CD4-positive, alpha-beta T cell treated with Interleukin-6 at 100 ng/mL for 8 hours (primary cell): ENCODE results near the gene LMF2.

ENCODE experiments used
- DNase-seq: peaks from one replicate; pipeline ENCODE4 v3.0.0-alpha.2; 2020; ENCODE audit warnings: mixed read lengths, low spot score

Gene LMF2

GRCh38 chr22:50461979-50462540 is 45.4 kb downstream of the LMF2 start:
- DNase-seq: no peak

DNA sequence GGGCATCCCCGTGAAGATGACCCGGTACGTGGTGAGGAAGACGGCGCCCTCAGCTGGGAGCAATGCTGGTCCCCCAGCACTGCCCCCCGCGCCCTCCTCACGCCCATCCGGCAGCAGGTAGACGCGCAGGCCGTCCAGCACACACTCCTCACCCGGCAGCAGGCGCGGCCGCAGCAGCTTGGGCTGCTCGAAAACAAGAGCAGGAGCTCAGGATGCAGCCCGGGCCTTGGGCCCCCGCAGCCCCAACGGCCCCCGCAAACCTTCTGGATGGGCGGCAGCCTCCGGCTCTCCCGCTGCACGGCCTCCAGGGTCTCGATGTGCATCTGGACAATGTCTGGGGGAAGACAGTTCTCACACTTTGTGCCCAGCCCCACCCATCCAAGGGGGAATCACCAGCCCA is 46.0 kb downstream of the LMF2 start:
- DNase-seq: no peak

- no peak for DNase-seq
These were observed 46.6 kb downstream of the LMF2 start for GRCh38 chr22:50460938-50461337.

- no peak for DNase-seq
These were observed 47.9 kb downstream of the LMF2 start for GRCh38 chr22:50459496-50460140.

DNA sequence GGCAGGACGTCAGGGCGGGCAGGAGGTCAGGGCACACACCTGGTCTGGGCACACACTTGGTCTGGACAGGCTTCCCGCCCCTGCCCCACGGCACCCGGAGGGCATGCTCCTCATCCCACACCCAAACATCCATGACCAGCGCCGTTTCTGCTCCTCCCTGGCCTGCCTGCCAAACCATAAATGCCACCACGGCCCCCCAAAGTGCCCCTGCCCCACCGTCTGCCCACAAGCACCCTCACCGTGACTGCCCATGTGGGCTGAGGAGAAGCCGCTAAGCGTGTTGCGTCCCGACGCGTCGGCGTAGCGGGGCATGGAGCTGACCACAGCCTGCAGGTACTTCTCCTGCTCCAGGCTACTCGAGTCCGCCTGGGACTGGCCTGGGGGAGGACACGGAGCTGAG is 48.5 kb downstream of the LMF2 start:
- no peak for DNase-seq

DNA sequence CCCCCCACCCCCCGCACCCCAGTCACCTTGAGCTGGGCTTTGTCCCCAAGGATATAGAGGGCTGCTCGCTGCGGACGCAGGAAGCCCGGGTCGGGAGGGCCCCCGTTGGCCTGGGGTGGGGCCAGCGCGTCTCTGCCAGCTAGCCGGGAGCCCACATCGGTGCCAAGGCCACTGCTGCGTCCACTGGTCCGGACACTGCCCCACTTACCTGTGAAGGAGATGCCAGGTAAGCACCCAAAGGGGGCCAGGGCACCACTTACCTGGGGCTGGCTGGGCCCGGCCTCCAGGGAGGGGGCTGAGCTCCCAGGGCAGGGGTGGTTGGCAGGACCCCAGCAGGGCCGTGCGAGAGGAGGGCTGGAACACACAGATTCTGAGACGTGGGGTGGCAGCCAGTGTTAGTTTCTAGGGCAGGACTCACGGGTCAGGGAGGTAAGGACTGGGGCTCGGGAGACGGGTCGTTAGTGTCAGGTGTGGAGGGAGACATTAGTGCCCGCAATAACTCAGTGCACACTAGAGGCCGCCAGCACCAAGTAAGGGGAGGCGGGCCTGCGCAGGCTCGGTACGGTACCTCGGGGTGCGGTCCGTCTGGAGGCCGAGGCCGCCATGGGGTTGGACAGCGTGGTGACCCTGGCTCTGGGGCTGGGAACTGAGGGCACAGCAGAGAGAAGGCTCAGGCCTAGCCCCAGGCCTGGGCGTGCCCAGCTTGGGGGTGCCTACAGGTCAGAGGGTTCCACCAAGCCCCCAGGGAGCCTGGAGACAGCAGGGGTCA is 50.9 kb downstream of the LMF2 start:
- DNase-seq: no peak

DNA sequence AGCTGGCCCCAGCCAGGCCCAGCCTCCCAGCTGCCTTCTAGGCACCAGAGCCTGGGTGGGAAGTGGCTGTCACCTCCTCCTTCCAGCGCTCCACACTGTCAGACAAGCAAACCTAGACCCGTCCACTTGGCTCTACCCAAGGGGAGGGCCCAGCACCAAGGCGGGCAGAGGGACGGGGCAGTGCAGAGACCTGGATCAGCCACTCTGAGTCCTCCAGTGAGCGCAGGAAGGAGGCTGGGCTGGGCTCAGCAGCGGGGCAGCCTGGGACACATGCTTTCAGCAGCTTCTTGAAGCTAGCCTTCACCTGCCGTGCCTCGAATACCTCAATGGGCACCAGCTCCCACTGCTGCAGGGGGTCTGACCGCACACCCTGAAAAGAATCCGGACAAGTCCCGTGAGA is 51.5 kb downstream of the LMF2 start:
- DNase-seq: no peak

- DNase-seq: no peak
These were observed 52.3 kb downstream of the LMF2 start for GRCh38 chr22:50455201-50455600.

DNA sequence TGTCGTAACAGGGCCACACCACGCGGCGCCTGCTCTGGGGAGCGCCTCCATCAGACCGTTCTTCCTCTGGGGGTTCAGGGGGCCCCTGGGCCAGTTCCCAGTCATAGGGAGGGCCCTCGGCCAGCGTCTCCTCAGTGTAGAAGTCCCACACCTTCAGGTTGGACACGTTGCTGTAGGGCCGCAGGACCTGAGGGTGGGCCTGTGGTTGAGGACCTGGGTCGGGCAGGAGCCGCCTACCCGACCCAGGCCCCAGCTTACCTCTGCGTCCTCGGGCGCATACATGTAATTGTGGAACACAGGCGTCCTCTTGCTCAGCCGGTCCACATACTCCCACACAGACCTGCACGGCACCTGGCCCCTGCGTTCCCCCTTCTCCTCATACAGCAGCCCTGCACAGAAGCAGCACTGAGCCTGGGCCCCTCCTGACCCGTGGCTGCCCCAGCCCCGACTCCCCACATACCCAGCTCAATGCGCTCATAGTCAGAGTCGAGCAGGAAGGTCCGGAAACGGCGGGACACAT is 52.9 kb downstream of the LMF2 start:
- DNase-seq: no peak
